ENCODE data around the gene KRTAP5-8. TPM values are rescaled to one million over a fixed set of nuclear protein-coding genes. Genes with fewer than 3 reads are reported as not detected.
"Not testable (repeated sequence)": the region's sequence is repeated elsewhere in the genome, so short reads cannot be mapped to it uniquely, and the experiment has no call there.

Gene KRTAP5-8
- total RNA-seq, 1 donor from 2014 or later = not detected

DNA sequence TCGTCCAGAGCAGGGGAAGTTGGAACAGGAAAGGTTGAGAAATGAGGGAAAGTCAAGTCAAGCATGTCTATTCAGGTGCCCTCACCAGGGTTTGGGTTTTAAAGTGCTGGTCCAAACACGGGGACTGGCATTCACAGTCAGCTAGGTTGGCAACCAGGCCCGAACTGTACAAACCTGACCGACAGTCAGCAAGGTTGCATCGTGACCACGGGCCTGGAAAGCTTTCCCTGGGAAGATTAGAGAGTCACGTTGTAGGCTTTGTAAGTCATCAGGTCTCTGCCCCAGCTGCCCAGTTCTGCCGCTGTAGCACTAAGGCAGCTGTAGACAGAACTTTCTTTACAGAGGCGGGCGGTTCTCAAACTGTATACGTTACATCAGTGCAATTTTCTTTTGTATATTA lies 35.0 kb downstream of the KRTAP5-8 start:
- H3K36me3 Mint-ChIP-seq (ENCODE audit: low read depth) = no peaks in the 10 kb centered on the region
- TF ChIP-seq, protein P1, sequence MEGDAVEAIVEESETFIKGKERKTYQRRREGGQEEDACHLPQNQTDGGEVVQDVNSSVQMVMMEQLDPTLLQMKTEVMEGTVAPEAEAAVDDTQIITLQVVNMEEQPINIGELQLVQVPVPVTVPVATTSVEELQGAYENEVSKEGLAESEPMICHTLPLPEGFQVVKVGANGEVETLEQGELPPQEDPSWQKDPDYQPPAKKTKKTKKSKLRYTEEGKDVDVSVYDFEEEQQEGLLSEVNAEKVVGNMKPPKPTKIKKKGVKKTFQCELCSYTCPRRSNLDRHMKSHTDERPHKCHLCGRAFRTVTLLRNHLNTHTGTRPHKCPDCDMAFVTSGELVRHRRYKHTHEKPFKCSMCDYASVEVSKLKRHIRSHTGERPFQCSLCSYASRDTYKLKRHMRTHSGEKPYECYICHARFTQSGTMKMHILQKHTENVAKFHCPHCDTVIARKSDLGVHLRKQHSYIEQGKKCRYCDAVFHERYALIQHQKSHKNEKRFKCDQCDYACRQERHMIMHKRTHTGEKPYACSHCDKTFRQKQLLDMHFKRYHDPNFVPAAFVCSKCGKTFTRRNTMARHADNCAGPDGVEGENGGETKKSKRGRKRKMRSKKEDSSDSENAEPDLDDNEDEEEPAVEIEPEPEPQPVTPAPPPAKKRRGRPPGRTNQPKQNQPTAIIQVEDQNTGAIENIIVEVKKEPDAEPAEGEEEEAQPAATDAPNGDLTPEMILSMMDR (IDR thresholded peaks at IDR 0.05) = no peak
- H3K9me3 Mint-ChIP-seq (ENCODE audit: low read depth) = no peaks in the 10 kb centered on the region
- H3K27me3 Mint-ChIP-seq (ENCODE audit: low read depth) = peaks cover 23% of the 10 kb centered on the region
- H3K4me3 Mint-ChIP-seq (ENCODE audit: unreplicated experiment) = no peak overlapping the region
- no peak for DNase-seq (ENCODE audit: low spot score)
- H3K27ac Mint-ChIP-seq (ENCODE audit: unreplicated experiment) = no peak overlapping the region
- H3K4me1 Mint-ChIP-seq (ENCODE audit: low read depth) = no peaks in the 10 kb centered on the region

DNA sequence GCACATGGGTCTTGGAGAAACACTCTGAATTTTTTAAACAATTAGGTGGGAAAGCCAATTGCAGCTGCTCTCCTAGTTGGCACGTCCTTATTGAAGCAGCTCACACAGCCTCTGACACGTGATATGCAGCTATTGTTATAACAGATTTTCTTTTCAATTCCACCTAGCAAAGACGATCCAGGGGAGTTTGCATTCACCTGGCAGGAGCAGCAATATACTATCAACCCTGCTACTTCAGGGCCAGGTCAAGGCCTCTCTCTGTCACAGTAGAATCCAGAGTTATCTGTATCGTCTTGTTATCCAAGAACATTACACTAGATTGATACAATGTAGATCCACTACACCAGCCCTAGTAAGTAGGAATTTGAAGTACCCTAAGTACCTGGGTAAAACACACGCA lies 36.6 kb downstream of the KRTAP5-8 start:
- TF ChIP-seq, protein P1 (IDR thresholded peaks at IDR 0.05) = no peak
- Mint-ChIP-seq H3K4me1 (ENCODE audit: low read depth) (no peaks in the 10 kb centered on the region), H3K9me3 (ENCODE audit: low read depth) (no peaks in the 10 kb centered on the region), H3K36me3 (ENCODE audit: low read depth) (no peaks in the 10 kb centered on the region), H3K27me3 (ENCODE audit: low read depth) (peaks cover 21% of the 10 kb centered on the region), H3K27ac (ENCODE audit: unreplicated experiment) (no peak overlapping the region), H3K4me3 (ENCODE audit: unreplicated experiment) (no peak overlapping the region)
- DNase-seq (ENCODE audit: low spot score) = no peak

DNA sequence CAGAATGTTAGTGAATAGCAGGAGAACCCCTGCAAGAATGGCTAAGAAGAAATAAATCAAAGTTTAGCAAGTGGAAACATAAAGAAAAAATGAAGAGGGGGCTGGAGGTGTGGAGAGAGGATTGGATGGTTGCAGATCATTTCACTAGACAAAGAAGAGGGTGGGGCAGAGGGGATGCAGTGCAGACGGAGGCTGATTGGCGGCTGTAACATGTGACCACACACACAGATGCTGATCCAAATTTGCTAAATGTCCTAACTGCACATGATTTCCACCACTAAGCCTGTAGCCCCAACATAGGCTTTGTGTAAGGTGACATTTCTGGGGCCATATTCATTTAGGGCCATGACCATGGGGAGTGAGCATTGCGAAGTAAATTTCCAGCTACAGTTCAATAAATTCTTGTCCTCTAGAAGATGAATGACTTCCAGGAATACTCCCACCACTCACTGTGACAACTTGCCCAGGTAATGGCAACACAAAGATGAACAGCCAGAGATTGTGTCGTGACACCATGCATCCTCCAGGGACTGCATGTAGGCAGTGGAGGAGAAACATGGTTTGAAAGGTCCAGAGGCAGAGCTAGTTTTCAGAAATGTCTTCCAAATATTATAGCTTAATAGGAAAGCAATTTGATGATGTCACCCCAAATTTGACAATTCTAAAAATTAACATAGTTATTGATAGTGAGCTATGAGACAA lies 38.0 kb downstream of the KRTAP5-8 start:
- Mint-ChIP-seq H3K36me3 (ENCODE audit: low read depth) (no peaks in the 10 kb centered on the region), H3K27ac (ENCODE audit: unreplicated experiment) (no peak overlapping the region), H3K9me3 (ENCODE audit: low read depth) (no peaks in the 10 kb centered on the region), H3K27me3 (ENCODE audit: low read depth) (peaks cover 18% of the 10 kb centered on the region), H3K4me3 (ENCODE audit: unreplicated experiment) (no peak overlapping the region), H3K4me1 (ENCODE audit: low read depth) (peaks cover 8% of the 10 kb centered on the region)
- DNase-seq (ENCODE audit: low spot score) = no peak
- TF ChIP-seq, protein P1 (IDR thresholded peaks at IDR 0.05) = no peak

DNA sequence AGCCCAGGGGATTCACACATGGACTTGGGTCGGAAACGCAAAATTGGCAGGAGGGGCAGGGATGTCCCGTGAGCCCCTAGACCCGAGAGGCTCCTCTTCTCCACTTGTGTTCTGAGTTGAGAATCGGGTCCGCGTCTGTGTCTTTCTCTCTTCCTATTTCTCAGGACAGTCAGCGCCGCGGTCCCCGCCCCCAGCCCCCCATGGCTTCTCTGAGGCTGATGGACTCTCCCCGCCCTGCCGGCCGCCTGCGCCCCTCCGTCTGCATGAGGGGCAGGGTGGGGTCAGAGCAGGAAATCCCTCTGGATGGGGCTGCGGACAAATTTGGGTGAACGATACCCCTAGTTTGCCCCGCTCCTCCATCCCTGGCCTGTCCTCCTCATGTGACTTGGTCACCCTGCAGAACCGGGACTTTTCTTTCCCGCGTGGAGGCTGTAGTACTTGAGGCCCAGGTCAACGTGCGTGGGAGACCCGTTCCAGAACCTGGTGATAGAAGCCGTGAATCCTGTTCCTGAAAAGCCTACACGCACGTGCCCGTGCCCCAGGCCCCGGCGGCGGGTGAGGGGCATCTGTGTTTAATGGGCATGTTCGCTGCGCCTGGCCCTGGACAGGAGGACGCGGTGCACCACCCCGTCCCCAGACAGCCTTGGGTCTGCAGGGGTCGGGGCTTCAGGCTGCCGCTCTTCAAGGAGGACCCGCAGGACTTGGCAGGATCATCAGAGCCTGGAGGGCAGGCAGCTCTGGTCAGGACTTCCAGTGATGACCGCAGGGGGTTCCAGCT lies 39.1 kb downstream of the KRTAP5-8 start:
- not testable (repeated sequence) for H3K4me1 Mint-ChIP-seq (ENCODE audit: low read depth); H3K4me3 Mint-ChIP-seq (ENCODE audit: unreplicated experiment); H3K36me3 Mint-ChIP-seq (ENCODE audit: low read depth); DNase-seq (ENCODE audit: low spot score); H3K27ac Mint-ChIP-seq (ENCODE audit: unreplicated experiment); H3K9me3 Mint-ChIP-seq (ENCODE audit: low read depth)
- peaks cover 22% of the 10 kb centered on the region for H3K27me3 Mint-ChIP-seq (ENCODE audit: low read depth)

DNA sequence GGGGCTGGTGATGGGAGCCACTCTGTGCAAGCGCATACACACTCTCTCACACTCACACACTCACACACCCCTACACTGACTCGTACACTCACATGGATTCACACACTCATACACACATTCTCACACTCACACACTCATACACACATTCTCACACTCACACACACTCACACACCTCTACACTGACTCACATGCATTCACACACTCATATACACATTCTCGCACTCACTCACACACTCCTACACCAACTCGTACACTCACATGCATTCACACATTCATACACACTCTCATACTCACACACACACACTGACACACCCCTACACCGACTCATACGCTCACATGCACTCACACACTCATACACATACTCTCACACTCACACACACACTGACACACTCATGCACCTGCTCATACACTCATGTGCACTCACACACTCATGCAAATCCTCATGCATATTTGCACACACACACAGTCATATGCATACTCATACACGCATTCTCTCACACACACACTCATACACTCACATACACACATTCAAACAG lies 39.7 kb downstream of the KRTAP5-8 start:
- Mint-ChIP-seq H3K4me3 (ENCODE audit: unreplicated experiment) (no peak overlapping the region), H3K36me3 (ENCODE audit: low read depth) (no peaks in the 10 kb centered on the region), H3K27ac (ENCODE audit: unreplicated experiment) (no peak overlapping the region), H3K4me1 (ENCODE audit: low read depth) (peaks cover 8% of the 10 kb centered on the region), H3K9me3 (ENCODE audit: low read depth) (no peaks in the 10 kb centered on the region), H3K27me3 (ENCODE audit: low read depth) (peaks cover 24% of the 10 kb centered on the region)
- no peak for DNase-seq (ENCODE audit: low spot score)
- TF ChIP-seq, protein P1 (IDR thresholded peaks at IDR 0.05) = no peak

DNA sequence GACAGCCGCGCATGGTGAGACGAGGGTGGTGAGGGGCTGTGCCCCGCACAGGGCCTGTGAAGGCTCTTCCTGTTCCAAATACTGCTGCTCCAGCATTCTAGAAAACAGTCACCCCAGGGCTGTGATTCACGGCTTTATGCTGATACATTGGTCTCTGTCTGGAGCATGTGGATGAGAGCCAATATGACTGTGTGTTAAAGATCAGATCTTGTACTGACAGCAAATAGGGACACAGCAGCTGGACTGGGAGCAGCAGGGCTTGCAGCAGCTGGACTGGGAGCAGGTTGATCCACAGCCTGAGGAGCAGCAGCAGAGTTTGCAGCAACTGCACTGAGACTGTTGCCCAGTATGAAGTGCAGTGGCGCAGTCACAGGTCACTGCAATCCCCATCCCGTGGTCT lies 41.7 kb downstream of the KRTAP5-8 start:
- H3K4me1 Mint-ChIP-seq (ENCODE audit: low read depth); H3K9me3 Mint-ChIP-seq (ENCODE audit: low read depth); DNase-seq (ENCODE audit: low spot score); H3K4me3 Mint-ChIP-seq (ENCODE audit: unreplicated experiment); H3K36me3 Mint-ChIP-seq (ENCODE audit: low read depth); H3K27ac Mint-ChIP-seq (ENCODE audit: unreplicated experiment): not testable (repeated sequence)
- H3K27me3 Mint-ChIP-seq (ENCODE audit: low read depth) = peaks cover 34% of the 10 kb centered on the region
